ENCODE measurements around the gene SPDYE6.
"Not testable (repeated sequence)": the region's sequence is repeated elsewhere in the genome, so short reads cannot be mapped to it uniquely, and the experiment has no call there.

- TF ChIP-seq CTCF (optimal IDR thresholded peaks at IDR 0.05 in 1 of 3, IDR thresholded peaks at IDR 0.05 in 1 of 3, conservative IDR thresholded peaks at IDR 0.05 in 1 of 3; ENCODE audit: extremely low read depth in 1 of 3, insufficient read depth in 2 of 3, low read length in 3 of 3); EZH2 (IDR thresholded peaks at IDR 0.05; ENCODE audit: low read length): not testable (repeated sequence)
Measured at GRCh38 chr7:102370038-102370437, 13.8 kb upstream of the SPDYE6 start.
